Keratinocyte (primary cell): ENCODE results near the gene TOX2. TPM values are rescaled to one million over a fixed set of nuclear protein-coding genes. Genes with fewer than 3 reads are reported as not detected.

ENCODE experiments used
- DNase-seq: peaks from one replicate; pipeline ENCODE4 v3.0.0-alpha.2; 2011; ENCODE audit warnings: low read depth, missing footprints, low spot score
- FAIRE-seq: peaks from 2 replicates; lab custom pipeline; 2011; peaks lifted over from hg19 to GRCh38; lab: Jason Lieb, UNC
- H2AFZ ChIP-seq: 2 replicates; pipeline ENCODE4 v1.6.0; 2012; ENCODE audit warnings: low read length, control low read depth, inconsistent platforms; ENCODE audit not compliant: control insufficient read depth
- H3K27ac ChIP-seq: 2 replicates; pipeline ENCODE4 v1.5.1; 2011; ENCODE audit warnings: low read length; ENCODE audit not compliant: control insufficient read depth, insufficient read depth
- H3K27me3 ChIP-seq: 3 replicates; pipeline ENCODE4 v1.6.0; 2011; ENCODE audit warnings: low read length; ENCODE audit not compliant: control insufficient read depth, insufficient read depth; ENCODE audit errors: extremely low read depth
- H3K36me3 ChIP-seq, 2 experiments: 2 replicates in 1 of 2; 3 replicates in 1 of 2; pipeline ENCODE4 v1.5.1; 2011; ENCODE audit warnings: low read length in 2 of 2, mild to moderate bottlenecking in 1 of 2; ENCODE audit not compliant: control insufficient read depth in 2 of 2, insufficient read depth in 2 of 2; ENCODE audit errors: extremely low read depth in 1 of 2
- H3K4me1 ChIP-seq: 3 replicates; pipeline ENCODE4 v1.5.1; 2011; ENCODE audit warnings: low read length; ENCODE audit not compliant: control insufficient read depth, insufficient read depth; ENCODE audit errors: extremely low read depth
- H3K4me2 ChIP-seq: 3 replicates; pipeline ENCODE4 v1.6.0; 2011; ENCODE audit warnings: low read depth, low read length; ENCODE audit not compliant: control insufficient read depth, insufficient read depth; ENCODE audit errors: extremely low read depth
- H3K4me3 ChIP-seq, 3 experiments: fragments of 200-600 bp in 1 of 3; sonication (generic) in 1 of 3; 2 replicates in 2 of 3; 3 replicates in 1 of 3; pipeline ENCODE4 v1.5.1; 2011 to 2016; ENCODE audit warnings: low read length in 3 of 3, mild to moderate bottlenecking in 3 of 3, control low read depth in 2 of 3, inconsistent platforms in 1 of 3, low read depth in 1 of 3, mixed read lengths in 1 of 3, mixed run types in 1 of 3, moderate library complexity in 1 of 3; ENCODE audit not compliant: control insufficient read depth in 2 of 3, insufficient read depth in 2 of 3; ENCODE audit errors: extremely low read depth in 1 of 3
- H3K79me2 ChIP-seq: 2 replicates; pipeline ENCODE4 v1.6.0; 2012; ENCODE audit warnings: low read length; ENCODE audit not compliant: control insufficient read depth, insufficient read depth
- H3K9ac ChIP-seq: 3 replicates; pipeline ENCODE4 v1.6.0; 2011; ENCODE audit warnings: low read length; ENCODE audit not compliant: control insufficient read depth, insufficient read depth; ENCODE audit errors: extremely low read depth
- H3K9me1 ChIP-seq: 3 replicates; pipeline ENCODE4 v1.6.0; 2011; ENCODE audit warnings: low read length; ENCODE audit not compliant: control insufficient read depth, insufficient read depth; ENCODE audit errors: extremely low read depth
- H3K9me3 ChIP-seq: 2 replicates; pipeline ENCODE4 v1.5.1; 2012; ENCODE audit warnings: low read depth, low read length; ENCODE audit not compliant: control insufficient read depth
- H4K20me1 ChIP-seq: 3 replicates; pipeline ENCODE4 v1.6.0; 2011; ENCODE audit warnings: low read length; ENCODE audit not compliant: control insufficient read depth, insufficient read depth; ENCODE audit errors: extremely low read depth
- EZH2 ChIP-seq: IDR thresholded peaks from one replicate; pipeline ENCODE4 v1.6.1; 2012; ENCODE audit warnings: inconsistent platforms, mild to moderate bottlenecking, low read length, moderate library complexity
- dilution Hi-C: fragments of 300-500 bp; cut with MboI; formaldehyde crosslinking; loops from one replicate; pipeline ENCODE4 v1.7.0; 2020; ENCODE audit warnings: low sequenced_read_pairs; ENCODE audit not compliant: extremely low pct_ligation_motif_present
- polyA plus RNA-seq, 5 experiments: library from polyadenylated mRNA; depleted of rRNA in 3 of 5; stranded (reverse) in 3 of 5; stranded (forward) in 1 of 5; unstranded in 1 of 5; fragments of >200 nt; gene quantifications; 1 replicate in 1 of 5; 2 replicates in 3 of 5; 3 replicates in 1 of 5; pipeline versions ENCODE4 v1.2.1 to v1.2.3, GENCODE V29; 2011 to 2012; ENCODE audit warnings: missing spikeins in 2 of 5, low read depth in 1 of 5, low replicate concordance in 1 of 5
- TF ChIP-seq, protein P1 (sequence below), 3 experiments: IDR thresholded peaks in 1 of 3; conservative IDR thresholded peaks in 1 of 3; optimal IDR thresholded peaks in 1 of 3; 2 replicates in 2 of 3; 3 replicates in 1 of 3; pipeline versions ENCODE3 to v1.5.1; 2011; ENCODE audit warnings: low read length in 3 of 3, mild to moderate bottlenecking in 3 of 3, moderate library complexity in 2 of 3, control low read depth in 1 of 3, inconsistent platforms in 1 of 3; ENCODE audit not compliant: insufficient read depth in 2 of 3; ENCODE audit errors: extremely low read depth in 1 of 3

Gene TOX2
- polyA plus RNA-seq, 1 donor (not counting 4 experiments of a cell fraction or from before 2014, with no cell fraction given), result 0.20 TPM

DNA sequence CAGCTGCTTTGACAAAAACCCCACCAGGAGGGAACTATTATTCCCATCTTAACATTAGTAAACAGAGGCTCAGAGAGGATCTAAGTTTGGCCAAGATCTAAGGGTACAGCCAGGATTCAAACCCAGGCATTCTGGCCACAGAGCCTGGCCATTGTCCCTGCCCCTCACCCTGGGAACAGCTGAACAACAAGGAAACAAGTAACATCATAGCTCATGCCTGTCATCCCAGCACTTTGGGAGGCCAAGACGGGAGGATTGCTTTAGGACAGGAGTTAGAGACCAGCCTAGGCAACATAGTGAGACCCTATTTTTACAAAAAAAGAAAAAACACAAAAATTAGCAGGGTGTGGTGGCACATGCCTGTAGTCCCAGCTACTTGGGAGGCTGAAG, 27.5 kb downstream of the TOX2 start:
- H3K9me1 ChIP-seq, result no peaks in the 10 kb centered on the region

DNA sequence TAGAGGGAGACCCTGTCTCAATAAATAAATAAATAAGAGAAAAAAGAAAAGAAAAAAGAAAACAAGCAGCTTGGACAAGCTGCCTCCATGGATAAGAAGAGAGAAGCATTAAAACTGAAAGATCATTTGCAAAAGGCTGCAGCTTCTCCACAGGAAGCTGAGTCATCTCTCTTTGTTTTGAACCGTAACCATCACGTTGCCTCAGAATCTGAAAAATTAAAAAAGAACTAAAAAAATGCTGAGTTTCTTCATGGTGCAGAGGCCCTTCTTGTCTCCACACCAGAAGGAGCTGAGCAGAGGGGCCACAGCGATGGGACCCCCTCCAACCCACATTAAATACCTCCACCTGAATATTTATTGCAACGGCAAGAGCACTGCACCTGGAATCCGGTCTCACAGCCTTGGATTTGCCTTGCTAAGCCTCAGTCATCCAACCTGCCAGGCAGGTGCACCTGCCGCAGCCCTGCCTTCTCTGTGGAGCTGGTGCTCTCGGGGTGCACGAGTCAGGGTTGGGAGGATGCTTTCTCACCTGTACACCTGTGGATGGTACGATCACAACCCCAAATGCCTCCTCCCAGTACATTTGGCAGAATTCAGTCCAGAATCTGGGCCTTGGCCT, 28.1 kb downstream of the TOX2 start:
- Histone ChIP-seq H3K4me2 (peak overlapping the region; percentile 54), H3K9me1 (no peaks in the 10 kb centered on the region), H2AFZ (no peak overlapping the region), H4K20me1 (no peaks in the 10 kb centered on the region), H3K4me1 (peaks cover 30% of the 10 kb centered on the region), H3K27me3 (peaks cover 8% of the 10 kb centered on the region), H3K4me3 (no peak overlapping the region), H3K9ac (no peak overlapping the region), H3K79me2 (no peaks in the 10 kb centered on the region), H3K27ac (no peak overlapping the region), H3K36me3 (no peaks in the 10 kb centered on the region), H3K9me3 (no peaks in the 10 kb centered on the region)
- FAIRE-seq (no peak), DNase-seq (no peak)
- dilution Hi-C loops, result no loop called here
- TF ChIP-seq EZH2, result no peak
- TF ChIP-seq, protein P1, sequence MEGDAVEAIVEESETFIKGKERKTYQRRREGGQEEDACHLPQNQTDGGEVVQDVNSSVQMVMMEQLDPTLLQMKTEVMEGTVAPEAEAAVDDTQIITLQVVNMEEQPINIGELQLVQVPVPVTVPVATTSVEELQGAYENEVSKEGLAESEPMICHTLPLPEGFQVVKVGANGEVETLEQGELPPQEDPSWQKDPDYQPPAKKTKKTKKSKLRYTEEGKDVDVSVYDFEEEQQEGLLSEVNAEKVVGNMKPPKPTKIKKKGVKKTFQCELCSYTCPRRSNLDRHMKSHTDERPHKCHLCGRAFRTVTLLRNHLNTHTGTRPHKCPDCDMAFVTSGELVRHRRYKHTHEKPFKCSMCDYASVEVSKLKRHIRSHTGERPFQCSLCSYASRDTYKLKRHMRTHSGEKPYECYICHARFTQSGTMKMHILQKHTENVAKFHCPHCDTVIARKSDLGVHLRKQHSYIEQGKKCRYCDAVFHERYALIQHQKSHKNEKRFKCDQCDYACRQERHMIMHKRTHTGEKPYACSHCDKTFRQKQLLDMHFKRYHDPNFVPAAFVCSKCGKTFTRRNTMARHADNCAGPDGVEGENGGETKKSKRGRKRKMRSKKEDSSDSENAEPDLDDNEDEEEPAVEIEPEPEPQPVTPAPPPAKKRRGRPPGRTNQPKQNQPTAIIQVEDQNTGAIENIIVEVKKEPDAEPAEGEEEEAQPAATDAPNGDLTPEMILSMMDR (optimal IDR thresholded peaks at IDR 0.05 in 1 of 3, IDR thresholded peaks at IDR 0.05 in 1 of 3, conservative IDR thresholded peaks at IDR 0.05 in 1 of 3; ENCODE audit: extremely low read depth in 1 of 3, insufficient read depth in 2 of 3, low read length in 3 of 3), result no peak

More for the DNA sequence above, 27.5 kb downstream of the TOX2 start:
- Histone ChIP-seq H3K27me3 (peaks cover 8% of the 10 kb centered on the region), H4K20me1 (no peaks in the 10 kb centered on the region), H3K79me2 (no peaks in the 10 kb centered on the region), H3K4me1 (peaks cover 31% of the 10 kb centered on the region), H3K9me3 (no peaks in the 10 kb centered on the region), H3K4me3 (no peak overlapping the region), H3K9ac (no peak overlapping the region), H3K36me3 (no peaks in the 10 kb centered on the region), H2AFZ (no peak overlapping the region), H3K27ac (no peak overlapping the region), H3K4me2 (no peak overlapping the region)
- DNase-seq, result no peak
- dilution Hi-C loops, result no loop called here
- TF ChIP-seq, protein P1 (optimal IDR thresholded peaks at IDR 0.05 in 1 of 3, IDR thresholded peaks at IDR 0.05 in 1 of 3, conservative IDR thresholded peaks at IDR 0.05 in 1 of 3; ENCODE audit: extremely low read depth in 1 of 3, insufficient read depth in 2 of 3, low read length in 3 of 3), result no peak
- no peak for TF ChIP-seq EZH2
- FAIRE-seq, result no peak
